SHP77 (cell line): ENCODE results near the gene ZNF140.

Source experiments
- DNase-seq, 2 experiments: peaks; one replicate each; lab custom pipeline; 2025; lab: John Stamatoyannopoulos, UW

Gene ZNF140

DNA sequence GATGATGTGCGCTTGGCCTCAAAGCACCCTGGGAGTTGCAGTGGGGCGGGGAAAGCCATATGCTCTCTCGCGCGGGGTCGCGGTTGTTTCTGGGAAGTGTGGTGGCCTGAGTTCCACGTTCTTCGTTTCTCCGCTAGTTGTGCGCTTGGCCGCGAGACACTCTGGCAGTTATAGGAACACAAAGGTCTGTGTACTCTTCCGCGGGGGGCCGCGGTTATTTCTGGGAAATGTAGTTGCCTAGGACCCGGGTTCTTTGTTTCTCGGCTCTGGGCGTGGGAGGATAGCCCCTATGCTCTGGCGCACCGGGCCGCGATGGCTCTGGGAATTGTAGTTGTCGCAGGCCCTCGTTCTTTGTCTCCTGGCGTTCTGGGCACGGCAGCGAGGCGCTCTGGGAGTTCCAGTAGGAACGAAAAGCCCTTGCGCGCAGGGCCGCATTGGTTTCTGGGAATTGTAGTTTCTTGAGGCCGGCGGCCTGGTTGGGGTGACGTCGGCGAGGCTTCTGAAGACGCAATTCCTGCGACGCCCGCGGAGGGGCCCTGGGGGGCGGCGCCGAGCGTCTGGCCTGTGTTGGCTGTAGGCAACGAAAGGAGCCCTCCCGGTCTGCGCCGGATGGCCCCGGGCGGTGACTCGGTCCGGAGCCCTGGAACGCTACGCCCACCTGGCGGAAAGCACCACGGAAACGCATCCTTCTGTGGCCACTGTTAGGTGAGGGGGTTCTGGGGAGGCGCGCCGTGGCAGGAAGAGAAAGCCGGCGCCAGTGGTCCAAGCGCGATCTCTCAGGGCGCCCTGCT lies at the start of gene ZNF140:
Gene ZNF140 (plus strand): TSS at position 556 of the 791 bp plus-strand sequence. CDS start 398 bp downstream, outside the sequence.
- peak; percentile 95 to 96 for DNase-seq

DNA sequence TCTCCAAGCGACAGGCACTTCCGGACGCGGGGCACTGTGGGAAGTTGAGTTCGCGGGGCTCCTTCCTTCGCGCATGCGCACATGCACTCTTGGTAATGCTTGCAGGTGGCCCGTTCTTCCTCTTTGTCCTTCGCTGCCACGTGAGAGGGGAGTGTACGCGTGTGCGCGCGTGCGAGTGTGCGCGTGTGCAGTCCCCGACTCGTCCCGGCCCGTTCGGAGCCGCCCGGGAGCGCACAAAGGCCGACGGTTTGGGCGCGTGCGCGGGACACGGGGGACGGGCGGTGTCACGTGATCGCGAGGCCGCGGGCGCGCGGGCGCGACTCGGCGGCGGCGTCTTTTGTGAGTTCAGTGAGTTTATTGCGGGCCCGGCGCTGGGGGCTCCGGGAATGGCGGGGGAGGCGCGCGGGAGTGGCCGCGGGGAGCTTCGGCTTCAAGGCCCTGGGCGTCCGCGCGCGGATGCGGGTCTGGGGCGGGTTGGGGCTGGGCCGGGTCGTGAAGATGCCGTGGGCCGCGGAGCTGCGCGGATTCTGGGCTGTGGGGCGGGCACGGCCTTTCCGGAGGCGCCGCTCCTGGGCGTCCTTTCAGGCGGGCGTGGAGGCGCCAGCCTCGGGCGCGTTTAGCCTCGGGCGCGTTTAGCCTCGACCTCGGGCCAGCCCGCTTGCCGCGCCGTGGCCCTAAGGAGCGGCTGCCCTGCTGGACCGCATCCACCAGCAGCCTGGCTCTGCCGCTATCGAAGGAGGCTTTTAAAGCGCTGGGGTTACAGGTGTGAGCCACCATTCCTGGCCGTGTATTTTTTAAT lies 43.3 kb upstream of the ZNF140 start, which contains the start of gene ZNF84:
Gene ZNF84 (plus strand): TSS at position 303 of the 799 bp plus-strand sequence. CDS start 3,959 bp downstream, outside the sequence.
- DNase-seq, result peak; percentile 99

DNA sequence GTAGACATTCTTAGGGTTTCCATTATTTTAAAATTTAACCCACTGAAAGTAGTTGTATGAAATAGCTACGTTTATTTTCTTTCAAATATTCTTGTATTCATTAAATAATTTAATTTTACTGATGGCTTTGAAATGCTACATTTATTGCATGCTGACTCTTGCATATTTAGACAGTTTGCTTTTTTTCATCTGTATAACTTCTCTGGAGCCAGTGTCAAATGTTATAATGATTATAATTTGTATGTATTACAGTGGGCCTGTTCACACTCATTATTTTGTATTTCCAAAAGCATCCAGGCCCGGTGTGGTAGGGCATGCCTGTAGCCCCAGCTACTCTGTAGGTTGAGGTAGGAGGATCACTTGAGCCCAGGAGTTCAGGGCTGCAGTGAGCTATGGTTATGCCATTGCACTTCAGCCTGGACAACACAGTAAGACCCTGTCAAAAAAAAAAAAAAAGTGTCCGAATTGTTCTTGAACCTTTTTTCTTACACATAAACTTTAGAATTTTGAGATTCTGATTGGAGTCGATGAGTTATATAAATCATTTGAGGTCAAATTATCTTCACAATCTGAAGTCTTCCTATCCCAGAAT lies 42.5 kb upstream of the ZNF140 start:
- DNase-seq, result no peak

DNA sequence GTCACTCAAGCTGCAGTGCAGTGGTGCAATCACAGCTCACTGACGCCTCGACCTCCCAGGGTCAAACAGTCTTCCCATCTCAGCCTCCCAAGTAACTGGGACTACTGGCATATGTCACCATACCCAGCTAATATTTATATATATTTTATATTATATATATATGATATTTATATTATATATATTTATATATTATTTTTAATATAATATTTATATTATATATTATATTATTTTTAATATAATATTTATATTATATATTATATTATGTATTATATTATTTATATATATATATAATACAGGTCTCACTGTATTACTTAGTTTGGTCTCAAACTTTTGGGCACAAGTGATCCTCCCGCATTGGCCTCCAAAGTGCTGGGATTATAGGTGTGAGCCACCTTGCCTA lies 34.0 kb upstream of the ZNF140 start:
- no peak for DNase-seq

DNA sequence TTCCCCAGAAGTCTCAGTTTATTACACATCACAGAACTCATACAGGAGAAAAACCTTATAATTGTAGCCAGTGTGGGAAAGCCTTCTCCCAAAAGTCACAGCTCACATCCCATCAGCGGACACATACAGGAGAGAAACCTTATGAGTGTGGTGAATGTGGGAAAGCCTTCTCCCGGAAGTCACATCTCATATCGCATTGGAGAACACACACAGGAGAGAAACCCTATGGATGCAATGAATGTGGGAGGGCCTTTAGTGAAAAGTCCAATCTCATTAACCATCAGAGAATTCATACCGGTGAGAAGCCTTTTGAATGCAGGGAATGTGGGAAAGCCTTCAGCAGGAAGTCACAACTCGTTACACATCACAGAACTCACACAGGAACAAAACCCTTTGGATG lies 23.3 kb upstream of the ZNF140 start:
- DNase-seq, result no peak

DNA sequence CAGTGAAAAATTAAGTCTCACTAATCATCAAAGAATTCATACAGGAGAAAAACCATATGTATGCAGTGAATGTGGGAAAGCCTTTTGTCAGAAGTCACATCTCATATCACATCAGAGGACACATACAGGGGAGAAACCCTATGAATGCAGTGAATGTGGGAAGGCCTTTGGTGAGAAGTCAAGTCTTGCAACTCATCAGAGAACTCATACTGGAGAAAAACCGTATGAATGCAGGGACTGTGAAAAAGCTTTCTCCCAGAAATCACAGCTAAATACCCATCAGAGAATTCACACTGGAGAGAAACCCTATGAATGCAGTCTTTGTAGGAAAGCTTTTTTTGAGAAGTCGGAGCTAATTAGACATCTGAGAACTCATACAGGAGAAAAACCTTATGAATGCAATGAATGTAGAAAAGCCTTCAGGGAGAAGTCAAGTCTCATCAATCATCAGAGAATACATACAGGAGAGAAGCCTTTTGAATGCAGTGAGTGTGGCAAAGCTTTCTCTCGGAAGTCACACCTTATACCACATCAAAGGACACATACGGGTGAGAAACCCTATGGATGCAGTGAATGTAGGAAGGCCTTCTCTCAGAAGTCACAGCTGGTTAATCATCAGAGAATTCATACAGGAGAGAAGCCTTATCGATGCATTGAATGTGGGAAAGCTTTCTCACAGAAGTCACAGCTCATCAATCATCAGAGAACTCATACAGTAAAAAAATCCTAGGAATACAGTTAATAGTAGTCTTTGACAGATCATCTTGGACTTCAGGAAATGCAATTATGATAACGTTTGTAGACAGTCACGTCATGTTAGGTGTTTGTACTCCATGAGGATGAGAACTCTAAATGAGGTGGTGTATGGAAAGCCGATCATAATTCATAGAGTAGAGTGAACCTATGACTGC lies 22.3 kb upstream of the ZNF140 start:
- no peak for DNase-seq

DNA sequence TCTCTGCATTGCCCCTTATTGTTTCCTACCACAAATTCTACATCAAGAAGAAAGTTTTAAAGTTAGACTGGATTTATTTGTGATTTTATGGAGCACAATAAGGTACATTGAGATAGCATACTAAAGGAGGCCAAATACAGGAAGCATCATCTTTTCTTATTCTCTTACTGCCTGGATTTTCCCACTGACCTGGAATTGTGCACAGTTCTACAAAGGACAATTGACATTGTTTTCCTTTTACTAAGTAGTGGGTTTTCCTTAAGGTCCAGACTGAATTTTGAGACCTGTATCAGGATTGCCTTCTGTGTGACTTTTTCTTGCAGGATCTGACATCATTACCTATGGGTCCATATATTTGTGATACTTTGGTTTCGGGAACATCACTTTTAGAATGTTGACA lies 18.8 kb upstream of the ZNF140 start:
- DNase-seq, result no peak

DNA sequence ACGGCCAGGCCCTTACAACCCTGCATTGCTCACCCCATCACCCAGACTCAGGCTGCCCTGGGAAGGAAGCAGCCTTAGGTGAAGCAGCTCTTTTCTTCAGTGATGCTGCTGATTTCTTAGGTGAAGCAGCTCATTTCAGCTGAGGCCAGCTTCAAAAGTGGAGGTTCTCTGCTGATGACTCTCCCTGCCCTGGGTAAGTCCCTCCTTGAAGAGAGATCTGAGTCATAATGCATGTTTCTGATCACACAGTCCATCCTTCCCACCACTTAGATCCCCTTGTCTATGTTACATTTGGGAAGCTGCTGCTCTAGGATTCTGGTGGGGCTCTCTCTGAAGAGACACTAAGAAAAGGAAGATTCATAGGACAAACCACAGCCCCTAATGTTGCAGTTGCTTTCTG lies 17.2 kb upstream of the ZNF140 start:
- DNase-seq, result no peak

DNA sequence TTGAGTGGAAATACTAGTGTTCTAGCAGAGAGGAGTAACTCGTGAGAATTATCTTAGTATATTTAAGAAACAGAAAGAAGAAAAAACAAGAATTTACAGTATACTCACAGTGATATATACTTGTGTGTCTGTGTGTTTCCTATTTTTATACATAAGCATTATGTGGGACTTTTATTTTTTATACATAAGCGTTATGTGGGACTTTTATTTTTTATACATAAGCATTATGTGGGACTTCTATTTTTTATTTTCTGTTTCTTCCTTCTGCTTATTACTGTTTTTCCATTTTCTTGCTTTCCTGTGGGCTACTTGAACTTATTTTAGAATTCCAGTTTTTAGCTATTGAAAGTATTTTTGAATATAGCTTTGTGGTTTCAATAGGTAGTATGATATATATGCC lies 6.9 kb upstream of the ZNF140 start:
- DNase-seq, result no peak

DNA sequence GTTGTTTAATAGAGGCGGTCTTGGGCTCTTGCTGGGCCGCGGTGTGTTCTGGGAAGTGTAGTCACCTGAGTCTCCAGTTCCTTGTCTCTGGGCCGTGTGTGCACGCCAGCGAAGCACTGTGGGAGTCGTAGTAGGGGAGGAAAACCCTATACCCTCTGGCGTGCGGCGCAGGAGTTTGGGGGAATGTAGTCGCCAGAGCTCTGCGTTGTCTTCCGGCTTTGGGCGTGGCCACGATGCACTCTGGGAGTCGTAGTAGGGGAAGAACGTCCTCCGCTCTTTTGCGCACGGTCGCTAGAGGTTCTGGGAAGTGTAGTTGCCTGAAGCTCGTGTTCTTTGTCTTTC lies 726 bp upstream of the ZNF140 start:
- DNase-seq, result peak; percentile 98

DNA sequence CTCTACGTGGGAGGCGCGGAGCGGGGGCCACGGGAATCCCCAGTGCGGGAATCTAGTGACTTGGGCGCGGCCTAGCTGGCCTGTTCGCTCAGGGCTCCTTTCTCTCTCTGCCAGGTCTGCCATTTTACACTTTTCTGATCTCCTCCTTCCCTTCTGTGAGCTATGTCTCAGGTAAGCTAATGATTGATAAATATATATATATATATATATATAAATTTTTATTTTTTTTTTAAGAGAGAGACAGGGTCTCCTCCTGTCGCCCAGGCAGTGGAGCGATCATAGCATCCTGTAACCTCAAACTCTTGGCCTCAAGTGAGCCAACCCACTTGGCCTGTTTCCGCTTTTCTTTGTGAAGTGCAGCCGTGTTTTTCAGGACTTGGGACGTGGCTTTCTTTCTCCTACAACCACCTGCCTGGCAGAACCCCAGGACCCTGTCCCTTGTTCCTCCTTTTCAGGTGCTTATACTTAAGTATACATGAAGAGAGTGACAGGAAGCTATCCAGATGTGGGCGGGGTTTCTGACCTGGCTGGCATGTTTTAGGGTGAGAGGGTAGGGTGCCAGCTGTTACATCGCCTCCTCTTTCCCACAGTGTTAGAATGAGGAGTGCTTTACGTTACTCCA lies 547 bp downstream of the ZNF140 start:
- DNase-seq, result peak in 1 of 2 experiments; percentile 60

DNA sequence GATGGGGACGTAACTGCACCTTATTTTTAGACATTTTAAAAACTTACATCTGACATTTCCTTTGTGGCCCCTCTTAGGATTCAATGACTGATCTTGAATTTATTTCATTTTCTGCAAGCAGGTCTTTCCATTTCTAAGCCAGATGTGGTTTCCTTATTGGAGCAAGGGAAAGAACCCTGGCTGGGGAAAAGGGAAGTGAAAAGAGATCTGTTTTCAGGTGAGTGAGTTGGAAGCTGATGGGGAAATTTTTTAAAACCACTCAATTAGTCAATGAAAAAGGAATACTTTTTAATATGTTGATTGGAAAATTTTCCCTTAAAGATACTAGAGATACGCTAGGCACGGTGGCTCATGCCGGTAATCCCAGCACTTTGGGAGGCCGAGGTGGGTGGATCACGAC lies 2.6 kb downstream of the ZNF140 start:
- no peak for DNase-seq

DNA sequence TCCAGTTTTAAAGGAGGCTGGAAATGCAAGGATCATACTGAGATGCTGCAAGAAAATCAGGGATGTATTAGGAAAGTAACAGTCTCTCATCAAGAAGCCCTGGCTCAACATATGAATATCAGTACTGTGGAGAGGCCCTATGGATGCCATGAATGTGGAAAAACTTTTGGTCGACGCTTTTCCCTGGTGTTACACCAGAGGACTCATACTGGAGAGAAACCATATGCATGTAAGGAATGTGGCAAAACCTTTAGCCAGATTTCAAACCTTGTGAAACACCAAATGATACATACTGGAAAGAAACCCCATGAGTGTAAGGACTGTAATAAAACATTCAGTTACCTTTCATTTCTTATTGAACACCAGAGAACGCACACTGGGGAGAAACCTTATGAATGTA lies 24.9 kb downstream of the ZNF140 start:
- DNase-seq, result no peak

DNA sequence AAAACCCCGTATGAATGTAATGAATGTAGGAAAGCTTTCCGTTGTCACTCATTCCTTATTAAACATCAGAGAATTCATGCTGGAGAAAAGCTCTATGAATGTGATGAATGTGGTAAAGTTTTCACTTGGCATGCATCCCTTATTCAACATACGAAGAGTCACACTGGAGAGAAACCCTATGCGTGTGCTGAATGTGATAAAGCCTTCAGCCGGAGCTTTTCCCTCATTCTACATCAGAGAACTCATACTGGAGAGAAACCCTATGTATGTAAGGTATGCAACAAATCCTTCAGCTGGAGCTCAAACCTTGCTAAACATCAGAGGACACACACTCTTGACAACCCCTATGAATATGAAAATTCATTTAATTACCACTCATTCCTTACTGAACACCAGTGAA lies 25.5 kb downstream of the ZNF140 start:
- no peak for DNase-seq

DNA sequence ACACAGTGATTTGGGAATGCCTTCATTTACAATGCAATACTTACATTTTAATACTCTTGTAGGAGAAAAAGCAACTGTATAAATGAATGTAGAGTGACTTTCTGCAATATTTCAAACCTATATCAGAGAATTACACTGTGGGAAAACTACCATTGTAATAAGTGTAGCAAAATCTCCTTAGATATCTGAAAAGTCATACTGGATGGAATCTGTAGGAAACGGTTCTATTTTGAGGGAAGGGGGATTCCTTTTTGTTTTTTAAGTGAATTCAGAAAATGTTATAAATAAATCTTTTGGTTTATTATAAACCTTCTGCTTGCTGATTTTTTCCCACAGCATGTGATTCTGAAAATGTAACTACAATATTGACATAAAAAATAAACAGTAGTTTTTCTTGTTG lies 26.4 kb downstream of the ZNF140 start:
- DNase-seq, result no peak

DNA sequence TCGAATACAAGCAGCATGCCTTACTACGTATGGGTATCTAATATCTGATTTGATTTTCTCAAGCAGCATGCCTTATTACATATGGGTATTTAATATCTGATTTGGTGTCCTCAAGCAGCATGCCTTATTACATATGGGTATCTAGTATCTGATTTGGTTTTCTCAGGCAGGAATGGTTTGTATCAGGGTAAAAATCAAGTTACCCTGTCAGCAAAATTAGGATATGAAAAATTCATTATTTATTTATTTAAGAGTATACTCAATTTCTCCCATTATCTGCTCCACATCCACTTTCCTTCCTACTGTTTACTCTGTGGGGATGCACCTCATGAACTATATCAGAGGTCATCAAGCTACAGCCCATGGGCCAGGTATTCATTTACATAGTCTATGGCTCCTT lies 27.4 kb downstream of the ZNF140 start:
- no peak for DNase-seq

DNA sequence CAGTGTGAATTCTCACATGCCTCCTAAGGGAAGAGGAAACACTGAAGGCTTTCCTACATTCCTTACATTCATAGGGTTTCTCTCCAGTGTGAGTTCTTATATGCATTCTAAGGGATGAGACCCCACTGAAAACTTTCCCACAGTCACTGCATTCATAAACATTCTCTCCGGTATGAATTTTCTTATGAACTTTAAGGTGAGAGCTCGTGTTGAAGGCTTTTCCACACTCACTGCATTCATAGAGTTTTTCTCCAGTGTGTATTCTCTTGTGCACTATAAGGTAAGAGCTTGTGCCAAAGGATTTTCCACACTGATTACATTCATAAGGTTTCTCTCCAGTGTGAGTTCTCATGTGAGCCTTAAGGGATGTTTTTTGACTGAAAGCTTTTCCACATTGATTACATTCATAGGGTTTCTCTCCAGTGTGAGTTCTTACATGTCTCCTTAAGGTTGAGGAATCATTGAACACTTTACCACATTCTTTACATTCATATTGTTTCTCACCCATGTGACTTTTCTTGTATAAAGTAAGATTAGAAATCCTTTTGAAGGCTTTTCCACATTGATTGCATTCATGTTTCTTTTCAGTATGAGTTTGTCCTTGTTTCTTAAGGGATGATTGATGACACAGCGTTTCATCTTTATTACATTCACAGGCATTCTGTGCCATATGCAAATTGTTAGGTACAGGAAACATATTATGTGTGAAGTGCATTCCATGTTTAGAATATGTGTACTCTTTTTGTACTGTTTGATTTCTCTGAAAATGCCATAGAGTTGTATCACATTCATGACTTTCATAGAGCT lies 39.9 kb downstream of the ZNF140 start:
- DNase-seq, result no peak

DNA sequence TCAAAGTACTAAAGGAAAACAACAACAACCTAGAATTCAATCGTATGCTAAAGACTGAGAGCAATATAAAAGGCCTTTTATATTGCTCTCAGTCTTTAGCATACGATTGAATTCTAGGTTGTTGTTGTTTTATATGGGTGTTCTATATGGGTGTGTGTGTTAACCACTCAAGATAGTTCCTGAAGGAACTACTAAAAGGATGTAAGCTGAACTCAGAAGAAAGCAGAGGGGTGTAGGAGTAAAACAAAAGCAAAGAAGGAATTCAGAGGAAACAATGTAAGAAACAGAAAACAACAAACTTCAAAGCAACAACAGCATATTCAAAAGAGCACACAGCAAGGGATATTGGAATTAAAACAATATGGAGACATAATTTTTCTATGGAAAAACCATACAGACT lies 44.0 kb downstream of the ZNF140 start:
- DNase-seq, result no peak

DNA sequence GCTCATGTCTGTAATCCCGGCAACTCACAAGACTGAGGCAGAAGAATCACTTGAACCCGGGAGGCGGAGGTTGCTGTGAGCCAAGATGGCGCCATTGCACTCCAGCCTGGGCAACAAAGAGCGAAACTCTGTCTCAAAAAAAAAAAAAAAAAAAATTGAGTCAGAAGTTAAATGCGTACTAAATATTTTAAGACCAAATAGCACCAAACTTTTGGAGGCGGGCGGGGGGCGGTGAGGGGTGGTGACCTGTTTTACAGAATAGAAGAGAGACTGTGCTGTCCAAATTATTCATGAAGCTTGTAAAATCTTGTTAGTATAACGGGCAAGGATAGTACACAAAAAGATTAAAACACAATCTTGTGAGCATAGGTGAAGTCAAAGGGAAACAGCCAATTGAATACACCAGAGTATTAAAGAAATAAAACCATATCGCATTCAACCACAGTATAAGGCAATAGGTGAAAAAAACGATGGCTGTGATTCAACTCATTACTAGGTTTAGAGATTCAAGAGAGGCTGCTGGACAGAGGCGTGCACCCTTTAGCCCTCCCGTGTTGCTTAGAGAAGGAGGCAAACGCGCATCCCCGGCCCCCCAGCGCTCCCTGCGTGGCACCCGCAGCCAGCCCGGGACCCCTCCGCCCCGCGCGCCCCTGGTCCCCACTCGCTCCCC lies 48.8 kb downstream of the ZNF140 start:
- no peak for DNase-seq
